Epidermal melanocyte (primary cell): ENCODE data around the gene NOTCH4.
"Not testable (repeated sequence)": the region's sequence is repeated elsewhere in the genome, so short reads cannot be mapped to it uniquely, and the experiment has no call there.

Experiments used
- DNase-seq: peaks from one replicate; pipeline ENCODE4 v3.0.0; 2011; ENCODE audit warnings: low spot score; ENCODE audit not compliant: insufficient read length

NOTCH4 gene

DNA sequence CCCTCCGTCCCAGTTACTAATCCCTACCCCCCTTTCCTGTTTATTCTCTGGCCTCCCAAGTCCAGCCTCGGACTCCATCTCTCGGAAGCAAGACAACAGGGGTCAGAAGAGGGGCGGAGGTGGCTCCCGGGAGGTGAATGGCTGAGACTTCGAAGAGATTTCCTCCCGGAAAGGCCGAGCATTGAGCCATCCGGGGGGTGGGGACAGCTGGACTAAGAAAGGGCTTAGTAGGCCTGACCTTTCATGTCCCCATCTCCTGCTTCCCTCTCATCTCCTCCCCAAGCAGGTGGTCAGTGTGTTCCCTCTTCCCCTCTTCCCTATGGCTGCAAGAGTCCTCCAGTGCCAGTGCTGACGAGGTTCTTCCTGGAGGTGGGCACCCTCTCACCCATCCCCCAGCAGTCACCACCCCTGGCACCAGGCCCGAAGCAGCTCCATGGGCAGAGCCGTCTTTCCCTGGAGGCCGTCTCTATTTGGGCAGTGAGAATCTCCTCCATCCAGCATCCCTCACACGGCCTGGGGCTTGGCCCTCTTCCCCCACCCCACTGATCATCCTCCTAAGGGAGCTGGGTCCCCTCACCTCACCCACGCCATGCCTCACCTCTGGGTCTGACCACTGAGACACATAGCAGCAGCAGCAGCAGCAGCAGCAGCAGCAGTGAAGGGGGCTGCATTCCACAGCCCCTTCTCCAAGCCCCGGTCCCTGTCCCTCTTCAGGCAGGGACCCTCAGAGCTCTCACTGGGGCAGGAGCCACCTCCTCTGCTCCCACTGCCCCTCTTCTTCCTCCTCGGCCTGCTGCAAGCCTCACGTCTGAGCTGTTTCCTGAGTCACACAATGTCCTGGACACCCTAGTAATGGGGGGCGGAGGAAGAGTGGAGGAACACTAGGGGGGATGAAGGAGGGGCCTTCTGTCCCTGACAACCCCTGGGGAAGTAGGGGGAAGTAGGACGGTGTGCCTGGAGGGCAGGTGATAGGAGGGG is at the start of gene NOTCH4:
Gene NOTCH4, minus strand, starts transcription at position 810 of the 978 bp plus-strand sequence. Its CDS starts 139 bp downstream, at position 671.
- DNase-seq, result no peak

- DNase-seq, result no peak
Measured at GRCh38 chr6:32271429-32271828, 47.6 kb upstream of the NOTCH4 start.

GRCh38 chr6:32268459-32268858 is 44.6 kb upstream of the NOTCH4 start:
- DNase-seq, result not testable (repeated sequence)

GRCh38 chr6:32267035-32267434 is 43.2 kb upstream of the NOTCH4 start:
- no peak for DNase-seq

DNA sequence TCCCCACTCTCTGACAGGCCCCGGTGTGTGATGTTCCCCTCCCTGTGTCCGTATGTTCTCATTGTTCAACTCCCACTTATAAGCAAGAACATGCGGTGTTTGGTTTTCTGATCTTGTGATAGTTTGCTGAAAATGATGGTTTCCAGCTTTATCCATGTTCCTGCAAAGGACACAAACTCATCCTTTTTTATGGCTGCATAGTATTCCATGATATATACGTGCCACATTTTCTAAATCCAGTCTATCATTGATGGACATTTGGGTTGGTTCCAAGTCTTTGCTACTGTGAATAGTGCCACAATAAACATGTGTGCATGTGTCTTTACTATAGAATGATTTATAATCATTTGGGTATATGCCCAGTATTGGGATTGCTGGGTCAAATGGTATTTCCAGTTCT is 33.4 kb upstream of the NOTCH4 start:
- DNase-seq, result not testable (repeated sequence)

GRCh38 chr6:32255199-32256153 is 31.6 kb upstream of the NOTCH4 start:
- DNase-seq, result peak; percentile 78

- no peak for DNase-seq
Measured at GRCh38 chr6:32254761-32255198, 30.9 kb upstream of the NOTCH4 start.

- DNase-seq, result no peak
Measured at GRCh38 chr6:32252331-32253009, 28.6 kb upstream of the NOTCH4 start.

- DNase-seq, result no peak
Measured at GRCh38 chr6:32249262-32249661, 25.4 kb upstream of the NOTCH4 start.

GRCh38 chr6:32247401-32247800 is 23.5 kb upstream of the NOTCH4 start:
- no peak for DNase-seq

- DNase-seq, result peak; percentile 88
Measured at GRCh38 chr6:32244946-32245398, 21.1 kb upstream of the NOTCH4 start.

DNA sequence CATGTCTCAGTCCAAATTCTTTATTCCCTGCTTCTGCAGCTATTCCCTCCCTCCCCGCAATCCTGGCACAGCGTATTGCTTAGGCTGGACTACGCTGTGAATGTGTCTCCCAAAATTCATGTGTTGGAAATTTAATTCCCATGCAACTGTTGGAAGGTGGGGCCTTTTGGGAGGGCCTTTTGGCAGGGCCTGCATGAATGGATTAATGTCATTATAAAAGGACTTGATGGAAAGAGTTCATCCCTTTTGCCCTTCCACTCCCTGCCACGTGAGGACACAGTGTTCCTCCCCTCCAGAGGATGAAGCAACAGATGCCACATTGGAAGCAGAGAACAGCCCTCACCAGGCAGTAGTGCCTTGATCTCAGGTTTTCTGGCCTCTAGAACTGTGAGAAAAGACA is 20.4 kb upstream of the NOTCH4 start:
- DNase-seq, result no peak

- not testable (repeated sequence) for DNase-seq
Measured at GRCh38 chr6:32242318-32242813, 18.5 kb upstream of the NOTCH4 start.

GRCh38 chr6:32240686-32241085 is 16.8 kb upstream of the NOTCH4 start:
- no peak for DNase-seq

DNA sequence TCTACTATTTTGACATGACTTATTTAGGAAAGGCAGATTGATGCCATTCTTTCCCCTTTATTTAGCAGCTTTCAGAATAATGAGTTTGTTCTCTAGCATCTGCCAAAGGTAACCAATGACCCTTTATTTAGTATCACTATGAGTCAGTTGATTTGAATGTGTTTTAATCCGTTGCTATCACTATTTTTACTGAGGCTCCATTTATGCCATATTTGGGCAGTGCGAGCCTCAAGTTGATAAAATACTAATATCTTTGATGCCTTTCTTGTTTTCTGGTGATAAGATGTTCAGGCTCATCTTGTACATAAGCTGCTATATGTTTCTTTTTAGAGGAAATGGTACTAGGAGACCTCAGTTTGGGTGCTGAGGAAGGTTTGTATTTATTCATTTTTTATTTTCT is 15.6 kb upstream of the NOTCH4 start:
- DNase-seq, result no peak

DNA sequence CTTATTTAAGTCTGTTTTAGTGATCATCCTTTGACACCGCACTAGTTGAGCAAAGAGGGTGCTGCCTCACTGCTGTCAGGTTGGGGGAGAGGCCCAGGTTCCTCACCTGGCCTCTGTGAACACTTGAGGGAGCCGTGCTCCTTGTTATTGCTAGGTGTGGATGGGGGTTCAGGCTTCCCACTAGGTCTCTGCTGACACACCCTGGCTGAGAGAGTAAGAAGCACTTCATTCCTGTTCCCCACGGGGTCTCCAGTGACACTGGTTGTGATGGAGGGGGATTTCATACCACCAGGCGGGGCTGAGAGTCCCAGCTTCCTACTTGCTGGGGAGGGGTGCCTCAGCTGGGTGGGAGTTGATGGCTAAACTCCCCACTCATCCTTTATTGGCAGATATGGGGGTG is 11.1 kb upstream of the NOTCH4 start:
- DNase-seq, result no peak

- no peak for DNase-seq
Measured at GRCh38 chr6:32226434-32226833, 2.6 kb upstream of the NOTCH4 start.

GRCh38 chr6:32224696-32225095 is 829 bp upstream of the NOTCH4 start:
- DNase-seq, result no peak

GRCh38 chr6:32222333-32223230 is 1.3 kb downstream of the NOTCH4 start:
- DNase-seq, result no peak

DNA sequence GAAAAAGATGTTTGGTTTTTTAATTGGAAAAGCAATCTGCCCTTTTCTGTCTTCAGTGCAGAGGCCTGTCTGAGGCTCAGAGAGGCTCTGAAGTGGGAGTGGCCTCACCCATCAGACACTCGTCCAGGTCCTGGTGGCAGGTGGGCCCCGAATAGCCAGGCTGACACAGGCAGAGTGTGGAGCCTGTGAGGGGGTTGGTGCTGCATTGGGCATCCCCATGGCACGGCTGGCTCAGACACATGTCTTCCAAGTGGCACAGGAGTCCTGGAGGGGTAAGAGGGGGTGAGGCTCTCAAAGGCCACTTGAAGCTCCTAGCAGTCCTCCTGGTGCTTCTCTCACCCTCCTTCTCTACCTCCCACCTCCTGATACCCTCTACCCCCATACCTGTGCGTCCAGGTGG is 3.8 kb downstream of the NOTCH4 start:
- DNase-seq, result no peak
